AG08395 (cell line): ENCODE results near the gene GRIK4.

ENCODE experiments used
- DNase-seq: peaks from one replicate; pipeline ENCODE4 v3.0.0; 2012; ENCODE audit warnings: mixed read lengths, low spot score

GRIK4 gene

GRCh38 chr11:120525261-120526171 is 14.0 kb downstream of the GRIK4 start:
- DNase-seq: no peak

- DNase-seq: no peak
These were observed 14.7 kb downstream of the GRIK4 start for GRCh38 chr11:120526241-120526640.

- DNase-seq: peak; percentile 86
These were observed 15.7 kb downstream of the GRIK4 start for GRCh38 chr11:120527111-120527761.

GRCh38 chr11:120528749-120529148 is 17.2 kb downstream of the GRIK4 start:
- DNase-seq: no peak

- no peak for DNase-seq
These were observed 17.7 kb downstream of the GRIK4 start for GRCh38 chr11:120529214-120529613.

GRCh38 chr11:120529911-120530310 is 18.4 kb downstream of the GRIK4 start:
- DNase-seq: no peak

- peak; percentile 83 for DNase-seq
These were observed 20.7 kb downstream of the GRIK4 start for GRCh38 chr11:120532082-120532831.

- DNase-seq: no peak
These were observed 21.3 kb downstream of the GRIK4 start for GRCh38 chr11:120532832-120533196.

GRCh38 chr11:120536091-120536796 is 24.7 kb downstream of the GRIK4 start:
- no peak for DNase-seq

- DNase-seq: no peak
These were observed 25.2 kb downstream of the GRIK4 start for GRCh38 chr11:120536797-120537169.

- no peak for DNase-seq
These were observed 26.4 kb downstream of the GRIK4 start for GRCh38 chr11:120537996-120538395.

GRCh38 chr11:120538707-120539106 is 27.2 kb downstream of the GRIK4 start:
- DNase-seq: no peak

GRCh38 chr11:120539667-120540369 is 28.3 kb downstream of the GRIK4 start:
- peak; percentile 53 for DNase-seq

GRCh38 chr11:120540744-120541465 is 29.4 kb downstream of the GRIK4 start:
- no peak for DNase-seq

- no peak for DNase-seq
These were observed 32.1 kb downstream of the GRIK4 start for GRCh38 chr11:120543521-120544215.

- no peak for DNase-seq
These were observed 34.3 kb downstream of the GRIK4 start for GRCh38 chr11:120545813-120546212.

GRCh38 chr11:120546312-120547205 is 35.0 kb downstream of the GRIK4 start:
- peak; percentile 95 for DNase-seq

- no peak for DNase-seq
These were observed 35.8 kb downstream of the GRIK4 start for GRCh38 chr11:120547316-120547715.
